ENCODE results near the gene RNFT2.
A peak's percentile ranks its signal among the peaks of the same experiment; 100 is the strongest.

Gene RNFT2

GRCh38 chr12:116882742-116883141 lies 144.6 kb downstream of the RNFT2 start:
- Histone ChIP-seq H3K9me3 (ENCODE audit: severe bottlenecking) (no peaks in the 10 kb centered on the region), H3K36me3 (no peaks in the 10 kb centered on the region), H3K27ac (no peak overlapping the region), H3K4me3 (ENCODE audit: low read depth, low read length) (no peak overlapping the region), H3K27me3 (ENCODE audit: insufficient read depth, low read depth, severe bottlenecking) (peaks cover 40% of the 10 kb centered on the region)
- no peak for DNase-seq
- TF ChIP-seq CTCF (IDR thresholded peaks at IDR 0.05; ENCODE audit: low read depth, low read length), result peak; percentile 27; the same call in 1 of the 2 replicates

GRCh38 chr12:116884871-116885270 lies 146.8 kb downstream of the RNFT2 start:
- no peak for DNase-seq
- no peak overlapping the region for H3K27ac ChIP-seq
- no peaks in the 10 kb centered on the region for H3K36me3 ChIP-seq
- no peak for TF ChIP-seq CTCF (IDR thresholded peaks at IDR 0.05; ENCODE audit: low read depth, low read length)
- no peak overlapping the region for H3K4me3 ChIP-seq (ENCODE audit: low read depth, low read length)
- H3K27me3 ChIP-seq (ENCODE audit: insufficient read depth, low read depth, severe bottlenecking), result peaks cover 22% of the 10 kb centered on the region
- no peaks in the 10 kb centered on the region for H3K9me3 ChIP-seq (ENCODE audit: severe bottlenecking)

GRCh38 chr12:116885491-116885890 lies 147.4 kb downstream of the RNFT2 start:
- Histone ChIP-seq H3K9me3 (ENCODE audit: severe bottlenecking) (peaks cover 2% of the 10 kb centered on the region), H3K36me3 (no peaks in the 10 kb centered on the region), H3K27ac (no peak overlapping the region), H3K4me3 (ENCODE audit: low read depth, low read length) (no peak overlapping the region), H3K27me3 (ENCODE audit: insufficient read depth, low read depth, severe bottlenecking) (peaks cover 16% of the 10 kb centered on the region)
- no peak for DNase-seq
- TF ChIP-seq CTCF (IDR thresholded peaks at IDR 0.05; ENCODE audit: low read depth, low read length), result no peak

GRCh38 chr12:116887244-116887643 lies 149.1 kb downstream of the RNFT2 start:
- H3K9me3 ChIP-seq (ENCODE audit: severe bottlenecking), result peaks cover 2% of the 10 kb centered on the region
- H3K27ac ChIP-seq, result no peak overlapping the region
- H3K36me3 ChIP-seq, result no peaks in the 10 kb centered on the region
- no peak overlapping the region for H3K4me3 ChIP-seq (ENCODE audit: low read depth, low read length)
- no peak for DNase-seq
- peaks cover 6% of the 10 kb centered on the region for H3K27me3 ChIP-seq (ENCODE audit: insufficient read depth, low read depth, severe bottlenecking)
- TF ChIP-seq CTCF (IDR thresholded peaks at IDR 0.05; ENCODE audit: low read depth, low read length), result no peak

- H3K27ac ChIP-seq, result no peak overlapping the region
- H3K27me3 ChIP-seq (ENCODE audit: insufficient read depth, low read depth, severe bottlenecking), result no peaks in the 10 kb centered on the region
- DNase-seq, result no peak
- H3K36me3 ChIP-seq, result no peaks in the 10 kb centered on the region
- H3K4me3 ChIP-seq (ENCODE audit: low read depth, low read length), result no peak overlapping the region
- no peak for TF ChIP-seq CTCF (IDR thresholded peaks at IDR 0.05; ENCODE audit: low read depth, low read length)
- peaks cover 2% of the 10 kb centered on the region for H3K9me3 ChIP-seq (ENCODE audit: severe bottlenecking)
These were observed 149.8 kb downstream of the RNFT2 start for GRCh38 chr12:116887897-116888296.

GRCh38 chr12:116890330-116890729 lies 152.2 kb downstream of the RNFT2 start:
- no peak for TF ChIP-seq CTCF (IDR thresholded peaks at IDR 0.05; ENCODE audit: low read depth, low read length)
- Histone ChIP-seq H3K27ac (no peak overlapping the region), H3K36me3 (no peaks in the 10 kb centered on the region), H3K27me3 (ENCODE audit: insufficient read depth, low read depth, severe bottlenecking) (no peaks in the 10 kb centered on the region), H3K9me3 (ENCODE audit: severe bottlenecking) (peaks cover 2% of the 10 kb centered on the region), H3K4me3 (ENCODE audit: low read depth, low read length) (no peak overlapping the region)
- no peak for DNase-seq
